GM23338 (cell line): ENCODE results near the gene PPP2CA. TPM values are rescaled to one million over a fixed set of nuclear protein-coding genes. Genes with fewer than 3 reads are reported as not detected.

Source experiments
- ATAC-seq: fragments of 200-7000 bp; cut with Tn5 transposase; 3 replicates; pipeline ENCODE4 v1.9.1; 2020
- DNase-seq: peaks from one replicate; pipeline ENCODE4 v3.0.0-alpha.2; 2015; ENCODE audit warnings: low spot score
- H2AFZ ChIP-seq: fragments of 200-600 bp; sonication (generic); 2 replicates; pipeline ENCODE4 v1.8.0; 2016; ENCODE audit warnings: antibody characterized with exemption, mild to moderate bottlenecking, moderate library complexity
- H3F3A ChIP-seq: fragments of 200-600 bp; sonication (generic); replicated peaks from 2 replicates; pipeline ENCODE4 v1.8.0; 2017; ENCODE audit warnings: antibody characterized with exemption, mixed run types, low read depth
- H3K27ac ChIP-seq: fragments of 200-600 bp; sonication (generic); 2 replicates; pipeline ENCODE4 v1.6.1; 2016; ENCODE audit warnings: low read depth
- H3K27me3 ChIP-seq: fragments of 200-600 bp; sonication (generic); 2 replicates; pipeline ENCODE4 v1.8.0; 2016; ENCODE audit warnings: mild to moderate bottlenecking, mixed run types, moderate library complexity; ENCODE audit not compliant: insufficient read depth
- H3K36me3 ChIP-seq: fragments of 200-600 bp; sonication (generic); 2 replicates; pipeline ENCODE4 v1.8.0; 2016; ENCODE audit warnings: mild to moderate bottlenecking; ENCODE audit not compliant: insufficient read depth
- H3K4me1 ChIP-seq: fragments of 200-600 bp; sonication (generic); 2 replicates; pipeline ENCODE4 v1.8.0; 2016; ENCODE audit warnings: mild to moderate bottlenecking, moderate library complexity; ENCODE audit not compliant: insufficient read depth
- H3K4me2 ChIP-seq: fragments of 200-600 bp; sonication (generic); 2 replicates; pipeline ENCODE4 v1.7.1; 2017; ENCODE audit warnings: mixed run types
- H3K4me3 ChIP-seq: fragments of 200-600 bp; sonication (generic); 2 replicates; pipeline ENCODE4 v1.6.1; 2016; ENCODE audit warnings: mixed run types
- H3K79me2 ChIP-seq: fragments of 200-600 bp; sonication (generic); replicated peaks from 2 replicates; pipeline ENCODE4 v1.8.0; 2017; ENCODE audit warnings: mild to moderate bottlenecking; ENCODE audit not compliant: insufficient read depth
- H3K9me2 ChIP-seq: fragments of 200-600 bp; sonication (generic); 2 replicates; pipeline ENCODE4 v1.8.0; 2017; ENCODE audit not compliant: insufficient read depth
- H4K20me1 ChIP-seq: fragments of 200-600 bp; sonication (generic); replicated peaks from 2 replicates; pipeline ENCODE4 v1.8.0; 2017; ENCODE audit warnings: mild to moderate bottlenecking; ENCODE audit not compliant: insufficient read depth
- H3K27ac Mint-ChIP-seq: 2 replicates; pipeline ENCODE4 v1.8.0; 2020; ENCODE audit warnings: inconsistent platforms, mild to moderate bottlenecking, moderate library complexity, mixed read lengths
- H3K27me3 Mint-ChIP-seq: 3 replicates; pipeline ENCODE4 v1.8.0; 2022; ENCODE audit warnings: low read depth, mild to moderate bottlenecking, moderate library complexity, mixed read lengths, inconsistent platforms; ENCODE audit not compliant: insufficient read depth, poor library complexity
- H3K36me3 Mint-ChIP-seq: 3 replicates; pipeline ENCODE4 v1.8.0; 2021; ENCODE audit warnings: low read depth, mild to moderate bottlenecking, inconsistent platforms, moderate library complexity, mixed read lengths
- H3K4me1 Mint-ChIP-seq: 3 replicates; pipeline ENCODE4 v1.8.0; 2020; ENCODE audit warnings: mild to moderate bottlenecking, inconsistent platforms, mixed read lengths
- H3K4me3 Mint-ChIP-seq: 3 replicates; pipeline ENCODE4 v1.8.0; 2021; ENCODE audit warnings: moderate library complexity, mild to moderate bottlenecking, inconsistent platforms, mixed read lengths
- H3K9me3 Mint-ChIP-seq: 3 replicates; pipeline ENCODE4 v1.8.0; 2020; ENCODE audit warnings: moderate library complexity, mild to moderate bottlenecking, inconsistent platforms, mixed read lengths
- CREB1 ChIP-seq: fragments of 250-450 bp; sonication (Bioruptor Pico); IDR thresholded peaks from 2 replicates; pipeline ENCODE4 v1.5.0; 2020; ENCODE audit warnings: low read depth, mild to moderate bottlenecking, moderate library complexity
- EZH2 ChIP-seq: fragments of 200-600 bp; sonication (generic); IDR thresholded peaks from one replicate; pipeline ENCODE4 v1.8.0; 2017; ENCODE audit warnings: antibody characterized with exemption, mild to moderate bottlenecking, low read depth; ENCODE audit not compliant: unreplicated experiment
- NANOG ChIP-seq: IDR thresholded peaks from 2 replicates; pipeline ENCODE4 v1.6.1; 2016; ENCODE audit warnings: antibody characterized with exemption, borderline replicate concordance
- ZNF331 ChIP-seq: fragments of 250-450 bp; sonication (Bioruptor Pico); IDR thresholded peaks from 2 replicates; pipeline ENCODE4 v1.5.0; 2020; ENCODE audit warnings: low read depth, mild to moderate bottlenecking, moderate library complexity
- polyA plus RNA-seq: library from polyadenylated mRNA; unstranded; fragments of >200 nt; fragmentation: Nextera tagmentation; extraction: Ambion mirVana; gene quantifications from 2 replicates; pipeline ENCODE4 v1.2.1, GENCODE V29; 2016
- total RNA-seq: library from RNA; depleted of rRNA; stranded (reverse); fragments of >200 nt; shearing (Covaris generic); gene quantifications from 2 replicates; pipeline ENCODE4 v1.2.3, GENCODE V29; 2014
- TF ChIP-seq, protein P1 (sequence below): fragments of 250-450 bp; sonication (Bioruptor Pico); IDR thresholded peaks from 2 replicates; pipeline ENCODE4 v1.5.0; 2020; ENCODE audit warnings: mild to moderate bottlenecking, moderate library complexity
- TF ChIP-seq, protein P2 (sequence below), 2 experiments: fragments of 200-600 bp in 1 of 2; sonication (generic) in 1 of 2; conservative IDR thresholded peaks; 2 replicates each; pipeline versions ENCODE4 v1.5.1 to v1.6.1; 2016 to 2017; ENCODE audit warnings: antibody characterized with exemption in 2 of 2, low read depth in 2 of 2, mild to moderate bottlenecking in 2 of 2, moderate library complexity in 1 of 2
- TF ChIP-seq, protein P3 (sequence below): IDR thresholded peaks from 2 replicates; pipeline ENCODE4 v1.6.1; 2016; ENCODE audit warnings: antibody characterized with exemption

Gene PPP2CA
- total and polyA plus RNA-seq, 2 experiments from 2014 or later = 131 to 316 TPM

DNA sequence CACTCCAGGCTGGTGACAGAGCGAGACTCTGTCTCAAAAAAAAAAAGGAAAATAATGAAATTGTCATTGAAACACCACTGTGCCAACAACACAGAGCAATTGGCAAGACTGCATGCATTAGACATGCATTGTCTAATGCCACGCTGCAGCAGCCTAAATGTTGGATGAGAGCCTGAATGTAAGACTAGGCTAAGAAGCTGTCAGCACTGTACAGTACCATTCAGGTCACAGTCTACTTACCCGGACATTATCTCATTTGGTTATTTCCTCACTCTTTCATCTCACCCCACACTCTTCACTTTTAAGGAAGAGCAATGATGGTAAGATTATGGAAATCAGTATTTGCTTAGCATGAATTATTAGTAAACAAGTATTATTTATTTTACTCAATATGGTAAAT, 31.3 kb upstream of the PPP2CA start:
- ATAC-seq = no peak
- Histone ChIP-seq H3K27ac (no peak overlapping the region), H3K27me3 (no peaks in the 10 kb centered on the region), H3K9me2 (no peaks in the 10 kb centered on the region), H3K4me1 (no peaks in the 10 kb centered on the region), H3K4me3 (no peak overlapping the region), H2AFZ (no peak overlapping the region), H3K79me2 (no peaks in the 10 kb centered on the region), H4K20me1 (no peaks in the 10 kb centered on the region), H3K36me3 (peaks cover 3% of the 10 kb centered on the region; the same call in 1 of the 2 replicates), H3K4me2 (no peak overlapping the region), H3F3A (no peaks in the 10 kb centered on the region)
- no peaks in the 10 kb centered on the region for H3K4me1 Mint-ChIP-seq
- no peak for DNase-seq
- no peaks in the 10 kb centered on the region for H3K27me3 Mint-ChIP-seq
- H3K4me3 Mint-ChIP-seq = no peak overlapping the region
- peaks cover 11% of the 10 kb centered on the region for H3K36me3 Mint-ChIP-seq
- H3K27ac Mint-ChIP-seq = no peak overlapping the region
- TF ChIP-seq, protein P1, sequence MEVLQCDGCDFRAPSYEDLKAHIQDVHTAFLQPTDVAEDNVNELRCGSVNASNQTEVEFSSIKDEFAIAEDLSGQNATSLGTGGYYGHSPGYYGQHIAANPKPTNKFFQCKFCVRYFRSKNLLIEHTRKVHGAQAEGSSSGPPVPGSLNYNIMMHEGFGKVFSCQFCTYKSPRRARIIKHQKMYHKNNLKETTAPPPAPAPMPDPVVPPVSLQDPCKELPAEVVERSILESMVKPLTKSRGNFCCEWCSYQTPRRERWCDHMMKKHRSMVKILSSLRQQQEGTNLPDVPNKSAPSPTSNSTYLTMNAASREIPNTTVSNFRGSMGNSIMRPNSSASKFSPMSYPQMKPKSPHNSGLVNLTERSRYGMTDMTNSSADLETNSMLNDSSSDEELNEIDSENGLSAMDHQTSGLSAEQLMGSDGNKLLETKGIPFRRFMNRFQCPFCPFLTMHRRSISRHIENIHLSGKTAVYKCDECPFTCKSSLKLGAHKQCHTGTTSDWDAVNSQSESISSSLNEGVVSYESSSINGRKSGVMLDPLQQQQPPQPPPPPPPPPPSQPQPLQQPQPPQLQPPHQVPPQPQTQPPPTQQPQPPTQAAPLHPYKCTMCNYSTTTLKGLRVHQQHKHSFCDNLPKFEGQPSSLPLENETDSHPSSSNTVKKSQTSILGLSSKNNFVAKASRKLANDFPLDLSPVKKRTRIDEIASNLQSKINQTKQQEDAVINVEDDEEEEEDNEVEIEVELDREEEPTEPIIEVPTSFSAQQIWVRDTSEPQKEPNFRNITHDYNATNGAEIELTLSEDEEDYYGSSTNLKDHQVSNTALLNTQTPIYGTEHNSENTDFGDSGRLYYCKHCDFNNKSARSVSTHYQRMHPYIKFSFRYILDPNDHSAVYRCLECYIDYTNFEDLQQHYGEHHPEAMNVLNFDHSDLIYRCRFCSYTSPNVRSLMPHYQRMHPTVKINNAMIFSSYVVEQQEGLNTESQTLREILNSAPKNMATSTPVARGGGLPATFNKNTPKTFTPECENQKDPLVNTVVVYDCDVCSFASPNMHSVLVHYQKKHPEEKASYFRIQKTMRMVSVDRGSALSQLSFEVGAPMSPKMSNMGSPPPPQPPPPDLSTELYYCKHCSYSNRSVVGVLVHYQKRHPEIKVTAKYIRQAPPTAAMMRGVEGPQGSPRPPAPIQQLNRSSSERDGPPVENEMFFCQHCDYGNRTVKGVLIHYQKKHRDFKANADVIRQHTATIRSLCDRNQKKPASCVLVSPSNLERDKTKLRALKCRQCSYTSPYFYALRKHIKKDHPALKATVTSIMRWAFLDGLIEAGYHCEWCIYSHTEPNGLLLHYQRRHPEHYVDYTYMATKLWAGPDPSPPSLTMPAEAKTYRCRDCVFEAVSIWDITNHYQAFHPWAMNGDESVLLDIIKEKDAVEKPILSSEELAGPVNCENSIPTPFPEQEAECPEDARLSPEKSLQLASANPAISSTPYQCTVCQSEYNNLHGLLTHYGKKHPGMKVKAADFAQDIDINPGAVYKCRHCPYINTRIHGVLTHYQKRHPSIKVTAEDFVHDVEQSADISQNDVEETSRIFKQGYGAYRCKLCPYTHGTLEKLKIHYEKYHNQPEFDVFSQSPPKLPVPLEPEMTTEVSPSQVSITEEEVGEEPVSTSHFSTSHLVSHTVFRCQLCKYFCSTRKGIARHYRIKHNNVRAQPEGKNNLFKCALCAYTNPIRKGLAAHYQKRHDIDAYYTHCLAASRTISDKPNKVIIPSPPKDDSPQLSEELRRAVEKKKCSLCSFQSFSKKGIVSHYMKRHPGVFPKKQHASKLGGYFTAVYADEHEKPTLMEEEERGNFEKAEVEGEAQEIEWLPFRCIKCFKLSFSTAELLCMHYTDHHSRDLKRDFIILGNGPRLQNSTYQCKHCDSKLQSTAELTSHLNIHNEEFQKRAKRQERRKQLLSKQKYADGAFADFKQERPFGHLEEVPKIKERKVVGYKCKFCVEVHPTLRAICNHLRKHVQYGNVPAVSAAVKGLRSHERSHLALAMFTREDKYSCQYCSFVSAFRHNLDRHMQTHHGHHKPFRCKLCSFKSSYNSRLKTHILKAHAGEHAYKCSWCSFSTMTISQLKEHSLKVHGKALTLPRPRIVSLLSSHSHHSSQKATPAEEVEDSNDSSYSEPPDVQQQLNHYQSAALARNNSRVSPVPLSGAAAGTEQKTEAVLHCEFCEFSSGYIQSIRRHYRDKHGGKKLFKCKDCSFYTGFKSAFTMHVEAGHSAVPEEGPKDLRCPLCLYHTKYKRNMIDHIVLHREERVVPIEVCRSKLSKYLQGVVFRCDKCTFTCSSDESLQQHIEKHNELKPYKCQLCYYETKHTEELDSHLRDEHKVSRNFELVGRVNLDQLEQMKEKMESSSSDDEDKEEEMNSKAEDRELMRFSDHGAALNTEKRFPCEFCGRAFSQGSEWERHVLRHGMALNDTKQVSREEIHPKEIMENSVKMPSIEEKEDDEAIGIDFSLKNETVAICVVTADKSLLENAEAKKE (CRISPR knock-in tag) = no peak
- TF ChIP-seq CREB1 (CRISPR knock-in tag) (no peak), NANOG (no peak), EZH2 (no peak), ZNF331 (CRISPR knock-in tag) (no peak)
- TF ChIP-seq, protein P2, sequence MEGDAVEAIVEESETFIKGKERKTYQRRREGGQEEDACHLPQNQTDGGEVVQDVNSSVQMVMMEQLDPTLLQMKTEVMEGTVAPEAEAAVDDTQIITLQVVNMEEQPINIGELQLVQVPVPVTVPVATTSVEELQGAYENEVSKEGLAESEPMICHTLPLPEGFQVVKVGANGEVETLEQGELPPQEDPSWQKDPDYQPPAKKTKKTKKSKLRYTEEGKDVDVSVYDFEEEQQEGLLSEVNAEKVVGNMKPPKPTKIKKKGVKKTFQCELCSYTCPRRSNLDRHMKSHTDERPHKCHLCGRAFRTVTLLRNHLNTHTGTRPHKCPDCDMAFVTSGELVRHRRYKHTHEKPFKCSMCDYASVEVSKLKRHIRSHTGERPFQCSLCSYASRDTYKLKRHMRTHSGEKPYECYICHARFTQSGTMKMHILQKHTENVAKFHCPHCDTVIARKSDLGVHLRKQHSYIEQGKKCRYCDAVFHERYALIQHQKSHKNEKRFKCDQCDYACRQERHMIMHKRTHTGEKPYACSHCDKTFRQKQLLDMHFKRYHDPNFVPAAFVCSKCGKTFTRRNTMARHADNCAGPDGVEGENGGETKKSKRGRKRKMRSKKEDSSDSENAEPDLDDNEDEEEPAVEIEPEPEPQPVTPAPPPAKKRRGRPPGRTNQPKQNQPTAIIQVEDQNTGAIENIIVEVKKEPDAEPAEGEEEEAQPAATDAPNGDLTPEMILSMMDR (conservative IDR thresholded peaks at IDR 0.05; ENCODE audit: low read depth in 2 of 2) = no peak
- TF ChIP-seq, protein P3, sequence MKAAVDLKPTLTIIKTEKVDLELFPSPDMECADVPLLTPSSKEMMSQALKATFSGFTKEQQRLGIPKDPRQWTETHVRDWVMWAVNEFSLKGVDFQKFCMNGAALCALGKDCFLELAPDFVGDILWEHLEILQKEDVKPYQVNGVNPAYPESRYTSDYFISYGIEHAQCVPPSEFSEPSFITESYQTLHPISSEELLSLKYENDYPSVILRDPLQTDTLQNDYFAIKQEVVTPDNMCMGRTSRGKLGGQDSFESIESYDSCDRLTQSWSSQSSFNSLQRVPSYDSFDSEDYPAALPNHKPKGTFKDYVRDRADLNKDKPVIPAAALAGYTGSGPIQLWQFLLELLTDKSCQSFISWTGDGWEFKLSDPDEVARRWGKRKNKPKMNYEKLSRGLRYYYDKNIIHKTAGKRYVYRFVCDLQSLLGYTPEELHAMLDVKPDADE = no peak
- peaks cover 16% of the 10 kb centered on the region for H3K9me3 Mint-ChIP-seq
